HepG2 (cell line): ENCODE results near the gene PANK2. TPM values are rescaled to one million over a fixed set of nuclear protein-coding genes. Genes with fewer than 3 reads are reported as not detected.

Experiments used
- AGO2 ChIP-seq: fragments of 200-400 bp; formaldehyde crosslinking; optimal IDR thresholded peaks from 2 replicates; pipeline ENCODE3; 2017; ENCODE audit warnings: mild to moderate bottlenecking, low read depth, low read length, moderate library complexity
- HMG20B ChIP-seq: conservative IDR thresholded peaks from 2 replicates; pipeline ENCODE4 v1.6.1; 2016; ENCODE audit warnings: missing genetic modification reagents, missing compliant biosample characterization
- KDM2A ChIP-seq: sonication (generic); formaldehyde crosslinking; IDR thresholded peaks from 2 replicates; pipeline ENCODE4 v1.4.0; 2020; ENCODE audit warnings: low read depth, missing genetic modification reagents, borderline replicate concordance
- LCORL ChIP-seq, 2 experiments: fragments of 450-650 bp in 1 of 2; sonication (generic) in 1 of 2; formaldehyde crosslinking in 1 of 2; IDR thresholded peaks; 2 replicates each; pipeline versions ENCODE4 v1.5.0 to v1.6.1; 2017 to 2020; ENCODE audit warnings: antibody characterized with exemption in 1 of 2, missing genetic modification reagents in 1 of 2
- NKX3-1 ChIP-seq: sonication (generic); formaldehyde crosslinking; IDR thresholded peaks from 2 replicates; pipeline ENCODE4 v1.5.0; 2020; ENCODE audit warnings: missing genetic modification reagents
- RBM39 ChIP-seq: fragments of 200-400 bp; formaldehyde crosslinking; IDR thresholded peaks from one replicate; pipeline ENCODE4 v1.6.1; 2018; ENCODE audit warnings: antibody characterized with exemption, mild to moderate bottlenecking, low read depth, low read length; ENCODE audit not compliant: poor library complexity, severe bottlenecking
- RFXANK ChIP-seq: IDR thresholded peaks from 2 replicates; pipeline ENCODE4 v1.6.1; 2016
- SKIL ChIP-seq: sonication (generic); formaldehyde crosslinking; IDR thresholded peaks from 2 replicates; pipeline ENCODE4 v1.8.0; 2022; ENCODE audit warnings: missing genetic modification reagents, mild to moderate bottlenecking, moderate library complexity, borderline replicate concordance
- SMC3 ChIP-seq: IDR thresholded peaks from 2 replicates; pipeline ENCODE4 v1.6.1; 2011; ENCODE audit warnings: low read length, improper control_type of control experiment
- ZNF263 ChIP-seq: sonication (generic); formaldehyde crosslinking; IDR thresholded peaks from 2 replicates; pipeline ENCODE4 v1.4.0; 2020; ENCODE audit warnings: missing genetic modification reagents
- ZNF318 ChIP-seq: sonication (generic); formaldehyde crosslinking; IDR thresholded peaks from 2 replicates; pipeline ENCODE4 v1.4.0; 2020; ENCODE audit warnings: mild to moderate bottlenecking, missing genetic modification reagents
- ZNF609 ChIP-seq: sonication (generic); formaldehyde crosslinking; IDR thresholded peaks from 2 replicates; pipeline ENCODE4 v1.4.0; 2020; ENCODE audit warnings: mild to moderate bottlenecking, missing genetic modification reagents, borderline replicate concordance
- polyA plus RNA-seq, 8 experiments: library from polyadenylated mRNA; depleted of rRNA in 3 of 8; stranded (reverse) in 7 of 8; unstranded in 1 of 8; fragments of >200 nt; fragmentation: Illumina TruSeq in 4 of 8; extraction: Trizol in 4 of 8; gene quantifications; 2 replicates each; pipeline versions ENCODE4 v1.2.1 to v1.2.3, GENCODE V29; 2011 to 2016; ENCODE audit warnings: low read depth in 4 of 8, missing spikeins in 1 of 8, mixed read lengths in 1 of 8; ENCODE audit not compliant: insufficient read depth in 1 of 8
- total RNA-seq, 5 experiments: library from RNA; depleted of rRNA; stranded (reverse); fragments of >200 nt; fragmentation: Illumina TruSeq; extraction: Trizol; gene quantifications; 2 replicates each; pipeline ENCODE4 v1.2.3, GENCODE V29; 2016; ENCODE audit warnings: low read depth in 1 of 5

Gene PANK2
- total and polyA plus RNA-seq, 2 of the 13 experiments (the other 11 are each of a cell fraction or from before 2014, with no cell fraction given), result 39.2 to 123 TPM

GRCh38 chr20:3930265-3931206 lies 41.3 kb downstream of the PANK2 start (continued):
- TF ChIP-seq SKIL (CRISPR knock-in tag) (no peak), NKX3-1 (no peak), ZNF318 (CRISPR knock-in tag) (no peak), ZNF609 (CRISPR knock-in tag) (no peak), AGO2 (peak; percentile 54), HMG20B (CRISPR knock-in tag) (no peak), SMC3 (no peak), RBM39 (no peak), RFXANK (CRISPR knock-in tag) (no peak), LCORL (IDR thresholded peaks at IDR 0.05) (no peak), LCORL (CRISPR knock-in tag; IDR thresholded peaks at IDR 0.05) (no peak), ZNF263 (CRISPR knock-in tag) (no peak), KDM2A (CRISPR knock-in tag) (peak; percentile 49)
